ENCODE measurements around the gene LRRC4C.

GRCh38 chr11:41483956-41484355 lies 24.5 kb upstream of the LRRC4C start:
- no peak for TF ChIP-seq POLR2AphosphoS5 (IDR thresholded peaks at IDR 0.05; ENCODE audit: low read depth, low read length)
- TF ChIP-seq PAX5 (IDR thresholded peaks at IDR 0.05; ENCODE audit: insufficient read depth, low read length, severe bottlenecking) = no peak
- TF ChIP-seq POLR2A (IDR thresholded peaks at IDR 0.05; ENCODE audit: low read depth, low read length) = no peak

Data from GM12891 (cell line).